DMS53 (cell line): ENCODE results near the gene GNA15.

ENCODE experiments used
- DNase-seq: peaks from one replicate; lab custom pipeline; 2025; lab: John Stamatoyannopoulos, UW

Gene GNA15

DNA sequence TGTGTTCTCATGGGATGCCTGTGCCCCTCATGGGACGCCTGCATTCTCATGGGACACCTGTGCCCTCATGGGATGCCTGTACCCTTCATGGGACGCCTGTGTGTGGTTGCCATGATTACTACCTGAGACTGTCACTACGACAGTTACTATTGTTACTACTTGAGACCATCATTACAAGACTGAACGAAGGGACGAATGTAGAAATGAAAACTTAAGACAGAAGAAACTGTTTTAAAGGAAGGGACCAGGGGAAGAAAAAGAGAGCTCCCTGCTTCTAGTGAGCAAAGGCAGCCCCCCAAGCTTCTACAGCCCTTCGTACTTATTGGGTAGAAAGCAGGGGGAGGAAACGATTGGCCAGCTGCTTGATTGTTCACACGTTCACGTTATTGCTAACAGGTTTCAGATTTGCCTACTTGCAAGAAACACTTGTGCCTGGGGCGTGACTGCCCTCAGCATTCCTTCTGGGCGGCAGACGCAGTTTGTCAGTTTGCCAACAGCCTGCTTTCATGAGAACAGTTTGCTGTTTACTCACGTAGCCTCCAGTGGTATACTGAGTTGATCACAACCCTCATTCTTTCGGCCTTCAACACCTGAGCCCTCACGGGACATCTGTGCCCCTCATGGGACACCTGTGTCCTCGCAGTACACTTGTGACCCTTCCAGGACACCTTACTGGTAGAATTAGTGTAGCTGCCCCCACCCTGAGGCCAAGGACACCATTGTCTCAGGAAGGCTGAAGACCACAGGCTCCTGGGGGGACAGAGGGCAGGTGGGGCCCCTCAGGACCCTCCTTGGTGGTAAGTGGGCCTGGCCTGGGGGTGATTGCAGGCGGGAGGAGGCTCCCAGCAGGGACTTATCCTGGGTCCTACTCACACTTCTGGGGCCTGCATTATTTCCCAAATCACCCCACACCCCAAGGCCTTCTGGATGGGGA is 40.2 kb downstream of the GNA15 start:
- DNase-seq: peak; percentile 32

DNA sequence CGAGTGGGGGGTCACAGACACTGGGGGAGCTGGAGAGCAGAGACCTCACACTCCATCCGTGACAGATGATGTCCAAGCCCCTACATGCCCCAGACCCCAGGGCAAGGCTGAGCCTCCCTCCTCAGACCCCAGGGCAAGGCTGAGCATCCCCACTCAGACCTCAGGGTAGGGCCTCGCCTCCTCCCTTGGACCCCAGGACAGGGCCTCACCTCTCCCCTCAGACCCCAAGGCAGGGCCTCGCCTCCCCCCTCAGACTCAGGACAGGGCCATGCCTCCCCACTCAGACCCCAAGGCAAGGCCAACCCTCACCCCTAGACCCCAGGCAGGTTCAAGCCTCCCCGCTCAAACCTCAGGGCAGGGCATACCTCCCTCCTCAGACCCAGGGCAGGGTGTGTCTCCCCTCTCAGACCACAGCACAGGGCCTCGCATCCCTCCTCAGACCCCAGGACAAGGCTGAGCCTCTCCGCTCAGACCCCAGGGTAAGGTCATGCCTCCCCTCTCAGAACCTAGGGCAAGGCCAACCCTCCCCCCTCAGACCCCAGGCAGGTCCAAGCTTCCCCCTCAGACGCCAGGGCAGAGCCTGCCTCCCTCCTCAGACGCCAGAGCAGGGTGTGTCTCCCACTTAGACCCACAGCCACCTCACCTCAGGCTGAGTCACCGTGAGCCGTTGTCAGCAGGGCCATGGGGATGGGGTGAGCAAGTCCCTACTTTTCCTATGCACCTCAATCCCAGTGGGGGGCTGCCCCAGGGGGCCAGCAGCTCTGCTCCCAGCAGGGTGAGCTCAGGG is 41.1 kb downstream of the GNA15 start:
- peak; percentile 35 for DNase-seq

DNA sequence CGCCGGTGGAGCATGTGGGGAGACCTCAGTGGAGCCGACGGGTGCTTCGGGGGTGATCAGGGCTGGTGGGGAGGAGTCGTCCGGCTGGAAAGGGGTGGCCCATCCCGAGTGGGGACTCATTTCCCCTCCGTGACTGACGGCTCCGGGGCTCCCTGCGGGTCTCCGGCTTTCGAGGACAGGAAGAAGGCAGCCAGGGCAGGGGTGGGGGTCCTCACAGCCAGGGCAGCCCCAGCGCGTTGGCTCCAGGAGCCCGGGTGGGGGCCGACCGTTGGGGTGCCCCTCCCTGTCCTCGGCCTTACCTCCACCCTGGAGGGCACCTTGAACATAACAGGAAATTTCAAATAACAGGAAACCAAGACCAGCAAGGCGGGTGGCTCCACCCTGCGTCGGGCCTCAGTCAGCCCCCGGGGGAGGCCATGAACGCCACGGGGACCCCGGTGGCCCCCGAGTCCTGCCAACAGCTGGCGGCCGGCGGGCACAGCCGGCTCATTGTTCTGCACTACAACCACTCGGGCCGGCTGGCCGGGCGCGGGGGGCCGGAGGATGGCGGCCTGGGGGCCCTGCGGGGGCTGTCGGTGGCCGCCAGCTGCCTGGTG is 42.6 kb downstream of the GNA15 start, which contains the start of gene S1PR4:
Gene S1PR4 (plus strand): TSS at position 393 of the 596 bp plus-strand sequence. CDS start 24 bp downstream, at position 417.
- DNase-seq: no peak

DNA sequence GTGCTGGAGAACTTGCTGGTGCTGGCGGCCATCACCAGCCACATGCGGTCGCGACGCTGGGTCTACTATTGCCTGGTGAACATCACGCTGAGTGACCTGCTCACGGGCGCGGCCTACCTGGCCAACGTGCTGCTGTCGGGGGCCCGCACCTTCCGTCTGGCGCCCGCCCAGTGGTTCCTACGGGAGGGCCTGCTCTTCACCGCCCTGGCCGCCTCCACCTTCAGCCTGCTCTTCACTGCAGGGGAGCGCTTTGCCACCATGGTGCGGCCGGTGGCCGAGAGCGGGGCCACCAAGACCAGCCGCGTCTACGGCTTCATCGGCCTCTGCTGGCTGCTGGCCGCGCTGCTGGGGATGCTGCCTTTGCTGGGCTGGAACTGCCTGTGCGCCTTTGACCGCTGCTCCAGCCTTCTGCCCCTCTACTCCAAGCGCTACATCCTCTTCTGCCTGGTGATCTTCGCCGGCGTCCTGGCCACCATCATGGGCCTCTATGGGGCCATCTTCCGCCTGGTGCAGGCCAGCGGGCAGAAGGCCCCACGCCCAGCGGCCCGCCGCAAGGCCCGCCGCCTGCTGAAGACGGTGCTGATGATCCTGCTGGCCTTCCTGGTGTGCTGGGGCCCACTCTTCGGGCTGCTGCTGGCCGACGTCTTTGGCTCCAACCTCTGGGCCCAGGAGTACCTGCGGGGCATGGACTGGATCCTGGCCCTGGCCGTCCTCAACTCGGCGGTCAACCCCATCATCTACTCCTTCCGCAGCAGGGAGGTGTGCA is 43.3 kb downstream of the GNA15 start:
- DNase-seq: no peak

DNA sequence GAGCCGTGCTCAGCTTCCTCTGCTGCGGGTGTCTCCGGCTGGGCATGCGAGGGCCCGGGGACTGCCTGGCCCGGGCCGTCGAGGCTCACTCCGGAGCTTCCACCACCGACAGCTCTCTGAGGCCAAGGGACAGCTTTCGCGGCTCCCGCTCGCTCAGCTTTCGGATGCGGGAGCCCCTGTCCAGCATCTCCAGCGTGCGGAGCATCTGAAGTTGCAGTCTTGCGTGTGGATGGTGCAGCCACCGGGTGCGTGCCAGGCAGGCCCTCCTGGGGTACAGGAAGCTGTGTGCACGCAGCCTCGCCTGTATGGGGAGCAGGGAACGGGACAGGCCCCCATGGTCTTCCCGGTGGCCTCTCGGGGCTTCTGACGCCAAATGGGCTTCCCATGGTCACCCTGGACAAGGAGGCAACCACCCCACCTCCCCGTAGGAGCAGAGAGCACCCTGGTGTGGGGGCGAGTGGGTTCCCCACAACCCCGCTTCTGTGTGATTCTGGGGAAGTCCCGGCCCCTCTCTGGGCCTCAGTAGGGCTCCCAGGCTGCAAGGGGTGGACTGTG is 44.0 kb downstream of the GNA15 start:
- no peak for DNase-seq

DNA sequence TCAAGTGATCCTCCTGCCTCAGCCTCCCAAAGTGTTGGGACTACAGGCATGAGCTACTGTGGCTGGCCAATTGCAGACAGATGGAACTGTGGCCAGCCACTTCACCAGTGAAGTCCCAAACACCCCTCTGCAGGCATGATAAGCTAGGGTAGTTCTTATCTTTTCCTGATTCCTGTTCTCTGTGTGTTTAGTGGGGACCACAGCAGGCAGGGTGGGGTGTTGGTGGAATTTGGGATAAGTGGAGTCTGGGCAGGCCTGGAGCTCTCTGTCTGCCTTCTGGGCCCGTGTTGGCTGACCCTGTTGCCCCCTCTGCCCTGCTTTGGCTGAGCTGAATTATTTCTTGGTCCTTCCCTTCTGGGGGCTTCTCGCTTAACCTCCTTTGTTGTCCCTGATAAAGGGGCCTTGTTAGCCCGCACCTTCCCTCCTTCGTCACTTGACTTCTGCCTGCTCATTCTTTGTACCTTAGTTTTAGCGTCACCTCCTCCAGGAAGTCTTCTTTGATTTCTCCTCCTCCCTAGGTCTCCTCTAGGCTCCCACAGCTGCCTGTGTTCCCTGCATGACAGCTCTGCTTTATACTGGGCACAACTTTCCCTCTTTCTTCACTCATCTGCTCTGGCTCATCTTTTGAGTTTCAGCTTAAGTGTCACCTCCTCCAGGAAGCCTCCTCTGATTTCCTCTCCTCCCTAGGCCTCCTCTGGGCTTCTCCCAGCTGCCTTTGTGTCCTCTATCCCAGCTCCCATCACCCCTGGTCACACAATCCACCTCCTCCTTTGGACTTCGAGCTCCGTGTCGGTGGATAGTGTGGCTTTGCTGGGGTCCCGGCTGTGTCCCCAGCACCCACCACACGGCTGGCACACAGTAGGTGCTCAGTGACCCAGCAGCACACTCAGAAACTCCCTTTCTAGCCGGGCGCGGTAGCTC is 48.1 kb downstream of the GNA15 start:
- no peak for DNase-seq

DNA sequence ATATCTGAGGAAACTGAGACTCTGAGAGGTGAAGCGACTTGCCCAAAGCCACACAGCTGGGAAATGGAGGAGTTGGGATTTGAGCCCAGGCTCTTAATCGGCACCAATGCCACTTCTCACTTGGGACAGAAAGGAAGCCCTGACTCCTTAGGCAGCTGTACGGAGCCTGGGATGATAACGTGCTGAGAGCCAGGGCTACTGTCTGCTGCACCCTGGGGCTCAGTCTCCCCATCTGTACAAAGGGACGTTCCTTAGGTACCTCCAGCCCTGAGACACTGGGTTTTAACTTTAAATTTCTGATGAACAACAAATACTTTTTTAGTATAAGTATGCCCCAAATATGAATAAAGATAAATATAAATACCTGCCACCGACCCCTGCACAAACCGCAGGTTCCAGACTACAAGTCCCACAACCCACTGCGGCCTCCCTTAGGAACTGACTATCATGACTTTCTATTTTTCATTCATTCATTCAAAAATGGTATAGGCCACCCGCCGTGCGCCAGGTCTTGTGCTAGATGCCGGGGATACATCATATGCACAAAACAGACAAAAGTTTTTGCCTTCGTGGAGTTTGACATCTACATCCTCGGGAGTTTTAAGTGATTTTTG is 49.1 kb downstream of the GNA15 start:
- DNase-seq: peak; percentile 86

DNA sequence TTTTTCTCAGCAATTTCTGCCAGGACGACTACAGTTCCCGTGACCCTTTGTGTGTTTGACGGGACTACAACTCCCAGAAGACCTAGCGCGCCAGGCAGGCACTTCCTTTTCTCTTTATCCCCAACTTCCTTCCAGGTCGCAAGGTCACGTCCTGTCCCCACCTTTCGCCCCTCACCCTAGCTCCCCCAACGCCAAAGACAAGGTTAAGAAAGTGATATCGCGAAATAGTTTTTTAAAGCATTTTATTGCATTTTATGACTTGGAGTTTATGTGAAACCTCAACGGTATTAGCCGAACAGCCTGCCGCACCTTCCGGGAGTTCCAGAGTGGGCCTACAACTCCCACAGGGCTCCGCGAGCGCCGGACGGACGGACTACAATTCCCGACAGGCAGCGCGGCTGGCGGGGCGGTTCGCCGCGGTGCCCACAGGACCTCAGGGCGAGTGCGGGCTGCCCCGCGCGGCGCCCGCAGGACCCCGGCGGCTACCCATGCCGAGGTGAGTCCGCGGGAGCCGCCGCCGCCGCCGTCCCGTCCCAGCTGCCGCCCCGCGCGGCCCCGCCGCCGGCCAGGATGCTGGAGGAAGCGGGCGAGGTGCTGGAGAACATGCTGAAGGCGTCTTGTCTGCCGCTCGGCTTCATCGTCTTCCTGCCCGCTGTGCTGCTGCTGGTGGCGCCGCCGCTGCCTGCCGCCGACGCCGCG is 49.8 kb downstream of the GNA15 start, which contains the start of gene NCLN:
Gene NCLN (plus strand): TSS at position 470 of the 699 bp plus-strand sequence. CDS start 101 bp downstream, at position 571.
- DNase-seq: peak; percentile 93

DNA sequence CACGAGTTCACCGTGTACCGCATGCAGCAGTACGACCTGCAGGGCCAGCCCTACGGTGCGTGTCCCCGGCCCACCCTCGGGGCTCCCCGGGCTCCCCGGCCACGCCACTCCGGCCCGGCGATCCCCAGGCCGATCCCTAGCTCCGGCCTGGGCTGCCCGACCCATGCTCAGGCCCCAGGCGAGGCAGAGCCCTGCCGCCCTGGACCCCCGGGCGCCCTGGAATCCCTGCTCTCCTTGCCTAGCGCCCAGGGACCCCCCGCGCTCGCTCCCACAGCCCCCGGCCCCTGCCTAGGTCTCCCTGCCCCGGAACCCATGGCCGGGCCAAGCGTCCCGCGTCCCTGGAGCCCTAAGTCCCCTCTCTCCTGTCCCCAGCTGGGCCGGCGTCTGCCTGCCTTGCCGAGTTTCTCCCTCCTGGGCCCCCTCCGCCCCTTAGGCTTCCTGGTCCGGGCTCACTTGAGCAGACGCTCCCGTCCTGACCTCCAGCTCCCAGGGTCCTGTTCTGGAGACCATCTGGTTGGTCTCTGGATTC is 50.4 kb downstream of the GNA15 start:
- DNase-seq: peak; percentile 38

DNA sequence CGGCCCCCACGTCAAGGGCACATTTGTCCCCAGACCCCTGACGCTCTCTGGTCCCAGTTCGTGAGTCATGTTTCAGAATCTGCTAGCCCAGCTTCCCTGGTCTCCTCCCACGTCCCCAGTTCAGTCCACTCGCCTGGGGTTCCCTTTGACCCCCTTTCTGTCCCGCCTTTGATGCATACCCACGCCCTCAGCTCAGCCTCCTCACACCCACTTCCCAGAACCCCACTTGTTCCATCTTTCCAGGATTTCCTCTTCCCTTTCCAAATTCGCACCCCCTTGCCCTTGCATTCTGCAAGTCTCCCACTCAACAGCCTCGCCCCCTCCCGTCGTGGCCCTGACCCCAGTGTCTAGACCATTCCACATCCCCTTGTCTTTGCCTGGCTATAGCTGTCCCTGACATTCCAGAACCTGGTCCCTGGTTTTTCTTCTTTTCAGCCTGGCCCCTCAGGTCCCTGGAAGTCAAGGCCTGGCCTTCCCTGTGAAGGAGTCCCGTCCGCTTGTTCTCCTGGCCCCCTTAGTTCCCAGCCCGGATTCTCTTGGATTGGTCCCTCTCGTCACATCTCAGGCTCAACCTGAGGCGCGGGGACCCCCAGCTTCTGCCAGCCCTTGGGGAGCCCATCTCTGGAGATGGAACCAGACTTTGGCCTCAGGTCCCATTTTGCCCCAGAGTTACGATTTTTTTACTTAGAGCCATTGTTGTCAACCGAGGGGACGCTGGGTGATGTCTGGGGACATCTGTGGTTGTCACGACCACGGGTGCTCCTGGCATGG is 51.2 kb downstream of the GNA15 start:
- DNase-seq: no peak

DNA sequence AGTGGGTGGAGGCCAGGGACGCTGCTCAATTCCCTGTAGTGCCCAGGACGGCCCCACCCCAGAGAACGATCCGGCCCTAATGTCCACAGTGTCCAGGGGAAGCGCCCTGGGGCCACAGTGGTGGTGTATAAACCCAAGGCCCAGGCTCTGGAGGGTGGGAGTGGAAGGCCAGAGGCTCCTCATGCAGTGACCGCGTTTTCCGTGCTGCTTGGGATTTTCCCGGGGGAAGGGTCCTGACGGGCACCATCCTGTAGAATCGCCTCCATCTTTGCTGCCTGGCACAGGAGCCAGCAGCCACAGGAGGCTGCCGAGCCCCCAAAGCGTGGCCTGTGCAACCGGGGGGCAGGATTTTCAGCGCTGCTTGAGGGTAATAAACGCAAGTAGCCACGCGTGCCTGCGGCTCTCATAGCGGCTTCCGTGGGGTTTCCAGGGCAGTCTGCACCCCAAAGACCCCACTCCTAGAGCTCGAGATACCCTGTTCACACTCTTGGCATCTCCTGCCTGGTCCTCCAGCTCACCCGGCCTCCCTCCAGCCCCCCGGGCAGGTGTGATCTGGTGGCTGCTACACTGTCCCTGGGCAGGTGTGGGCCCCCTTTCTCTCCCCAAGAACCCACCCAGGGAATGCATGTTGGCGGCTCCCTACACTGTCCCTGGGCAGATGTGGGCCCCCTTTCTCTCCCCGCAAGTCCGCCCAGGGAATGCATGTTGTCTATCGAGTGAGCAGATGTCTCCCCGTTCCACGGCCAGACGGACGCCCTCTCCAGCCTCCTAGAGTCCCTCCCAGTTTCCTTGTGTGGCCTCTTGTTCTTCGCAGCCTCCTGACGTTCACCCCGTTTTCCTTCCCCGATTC is 52.1 kb downstream of the GNA15 start:
- DNase-seq: no peak

DNA sequence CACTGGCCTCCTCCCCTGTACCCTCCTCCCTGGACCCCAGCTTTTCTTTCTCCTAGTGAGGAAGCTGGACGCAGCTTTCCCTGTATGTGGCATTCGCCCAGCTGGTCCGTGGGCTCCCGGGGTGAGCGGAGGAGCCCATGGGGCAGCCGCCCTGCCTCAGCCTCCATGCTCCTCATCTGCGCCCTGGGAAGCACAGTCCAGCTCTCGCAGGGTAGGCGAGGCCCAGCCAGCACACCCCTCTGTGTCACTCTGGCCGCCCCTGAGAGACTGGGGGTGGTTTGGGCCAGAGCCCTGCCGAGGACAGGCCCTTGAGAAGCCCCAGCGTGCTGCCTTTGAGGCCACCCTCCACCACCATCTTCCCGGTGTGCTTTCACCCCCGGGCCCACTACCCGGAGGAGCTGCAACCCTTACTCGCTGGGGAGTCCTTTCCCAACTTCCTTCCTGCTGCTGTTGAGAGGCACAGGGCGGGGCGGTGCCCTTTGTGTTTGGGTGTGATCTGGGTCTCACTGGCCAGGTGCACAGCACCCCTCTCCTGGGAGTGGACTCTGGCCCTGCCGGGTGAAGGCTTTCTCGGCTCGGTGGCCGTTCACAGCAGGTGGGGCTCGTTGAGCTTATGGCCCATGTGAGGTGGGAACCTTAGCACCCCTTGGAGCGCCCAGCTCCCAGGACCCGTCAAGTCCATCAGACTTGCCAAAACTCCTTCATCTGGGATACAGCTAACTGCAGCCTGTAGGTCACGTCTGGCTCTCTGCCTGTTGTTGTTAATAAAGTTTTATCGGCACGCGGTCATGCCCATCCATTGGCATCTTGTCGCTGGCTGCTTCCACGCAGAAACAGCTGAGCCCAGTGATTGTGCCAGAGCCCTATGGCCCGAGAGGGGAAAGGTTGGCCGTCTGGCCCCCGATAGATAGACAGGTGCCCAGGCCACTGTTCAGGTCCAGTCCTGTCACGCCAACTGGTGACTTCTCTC is 53.1 kb downstream of the GNA15 start:
- no peak for DNase-seq

DNA sequence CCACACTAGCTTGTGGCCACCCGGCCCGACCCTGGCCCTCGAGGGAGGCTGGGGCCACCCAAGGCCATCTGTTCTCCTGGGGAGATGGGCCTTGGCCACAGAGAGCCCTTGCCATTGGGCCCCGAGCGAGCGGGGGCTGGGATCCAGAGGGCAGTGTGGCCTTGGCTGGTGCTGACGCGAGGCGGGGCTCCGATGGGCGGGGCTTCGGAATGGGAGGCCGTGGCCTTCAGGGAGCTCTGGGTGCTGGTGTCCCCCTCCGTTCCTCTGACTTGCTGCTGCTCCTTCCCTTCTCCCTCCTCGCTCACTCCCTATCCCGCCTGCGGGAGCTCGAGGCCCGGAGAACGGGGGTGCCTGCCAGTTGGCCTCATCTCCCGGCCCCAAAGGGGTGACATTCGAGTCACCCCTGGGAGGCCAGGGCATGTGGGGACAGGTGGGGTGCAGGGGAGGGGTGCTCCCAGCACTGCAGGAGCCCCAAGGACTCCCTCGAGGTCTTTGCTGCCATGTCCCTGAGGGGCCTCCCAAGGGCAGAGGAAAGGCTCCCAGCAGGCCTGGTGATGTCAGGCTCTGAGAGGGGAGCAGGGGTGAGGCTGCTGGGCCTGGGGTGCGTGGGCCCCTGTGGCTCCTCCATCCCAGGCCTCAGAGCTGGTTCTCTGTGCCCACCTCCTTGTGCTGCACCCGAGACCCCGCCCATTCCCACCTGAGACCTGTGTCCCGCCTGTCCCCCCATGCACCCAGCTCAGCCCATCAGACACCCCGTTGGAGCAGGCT is 54.1 kb downstream of the GNA15 start:
- DNase-seq: no peak

DNA sequence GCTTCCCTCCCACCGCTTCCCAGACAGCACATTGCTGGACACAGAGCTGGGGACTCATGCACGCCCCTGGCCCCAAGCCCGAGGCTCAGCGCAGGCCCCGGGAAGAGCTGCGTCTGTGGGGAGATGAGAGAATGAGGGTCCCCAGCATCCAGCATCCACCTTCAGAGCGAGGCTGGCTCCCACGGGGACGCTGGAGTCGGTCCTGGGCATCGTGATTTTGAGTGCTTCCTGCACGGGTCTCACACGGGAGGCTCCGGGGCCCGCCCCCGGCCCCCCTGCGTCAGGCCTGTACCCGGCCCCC is 54.6 kb downstream of the GNA15 start:
- no peak for DNase-seq
